K562 (cell line): ENCODE results near the gene LGR6.

Experiments
- ELF4 ChIP-seq: fragments of 450-650 bp; formaldehyde crosslinking; IDR thresholded peaks from 2 replicates; pipeline ENCODE4 v1.4.0; 2022; ENCODE audit warnings: missing genetic modification characterization
- FOXJ3 ChIP-seq: sonication (generic); formaldehyde crosslinking; IDR thresholded peaks from 2 replicates; pipeline ENCODE4 v1.4.0; 2020; ENCODE audit warnings: mild to moderate bottlenecking, missing genetic modification reagents
- NFRKB ChIP-seq: fragments of 450-650 bp; IDR thresholded peaks from 2 replicates; pipeline ENCODE4 v1.6.1; 2016; ENCODE audit warnings: low read depth
- SMC3 ChIP-seq: conservative IDR thresholded peaks from 2 replicates; pipeline ENCODE4 v1.6.1; 2011; ENCODE audit warnings: low read depth, low read length, improper control_type of control experiment; ENCODE audit not compliant: insufficient read depth
- SRSF9 ChIP-seq: fragments of 200-400 bp; formaldehyde crosslinking; IDR thresholded peaks from 2 replicates; pipeline ENCODE4 v1.6.1; 2017; ENCODE audit warnings: low read depth, low read length, borderline replicate concordance
- STAG1 ChIP-seq: sonication (generic); formaldehyde crosslinking; IDR thresholded peaks from 2 replicates; pipeline ENCODE4 v1.5.0; 2020; ENCODE audit warnings: missing genetic modification reagents, borderline replicate concordance
- YY1 ChIP-seq, 3 experiments: IDR thresholded peaks; 2 replicates each; pipeline ENCODE4 v1.6.1; 2011; ENCODE audit warnings: low read length in 2 of 3, mild to moderate bottlenecking in 2 of 3, moderate library complexity in 2 of 3, borderline replicate concordance in 1 of 3, control low read depth in 1 of 3, low read depth in 1 of 3; ENCODE audit not compliant: insufficient read depth in 3 of 3, insufficient replicate concordance in 2 of 3, control insufficient read depth in 1 of 3, insufficient read length in 1 of 3; ENCODE audit errors: extremely low read depth in 1 of 3
- TF ChIP-seq, protein P1 (sequence below): sonication (generic); formaldehyde crosslinking; IDR thresholded peaks from 2 replicates; pipeline ENCODE4 v1.8.0; 2022; ENCODE audit warnings: missing genetic modification reagents, mild to moderate bottlenecking, borderline replicate concordance
- TF ChIP-seq, protein P2 (sequence below), 3 experiments: IDR thresholded peaks in 2 of 3; conservative IDR thresholded peaks in 1 of 3; 2 replicates each; pipeline ENCODE4 v1.5.1; 2011 to 2012; ENCODE audit warnings: low read length in 3 of 3, mild to moderate bottlenecking in 3 of 3, control low read depth in 2 of 3, improper control_type of control experiment in 1 of 3, inconsistent platforms in 1 of 3, low read depth in 1 of 3, mixed read lengths in 1 of 3, moderate library complexity in 1 of 3; ENCODE audit not compliant: insufficient read depth in 2 of 3

- TF ChIP-seq ELF4, result no peak
- no peak for TF ChIP-seq SMC3
- no peak for TF ChIP-seq STAG1 (CRISPR knock-in tag)
- TF ChIP-seq YY1 (IDR thresholded peaks at IDR 0.05; ENCODE audit: borderline replicate concordance in 1 of 3, control insufficient read depth in 1 of 3, extremely low read depth in 1 of 3, insufficient read depth in 3 of 3, insufficient read length in 1 of 3, insufficient replicate concordance in 2 of 3, low read depth in 1 of 3, low read length in 2 of 3), result no peak
- no peak for TF ChIP-seq NFRKB
- TF ChIP-seq SRSF9, result no peak
- no peak for TF ChIP-seq FOXJ3 (CRISPR knock-in tag)
- TF ChIP-seq, protein P1, sequence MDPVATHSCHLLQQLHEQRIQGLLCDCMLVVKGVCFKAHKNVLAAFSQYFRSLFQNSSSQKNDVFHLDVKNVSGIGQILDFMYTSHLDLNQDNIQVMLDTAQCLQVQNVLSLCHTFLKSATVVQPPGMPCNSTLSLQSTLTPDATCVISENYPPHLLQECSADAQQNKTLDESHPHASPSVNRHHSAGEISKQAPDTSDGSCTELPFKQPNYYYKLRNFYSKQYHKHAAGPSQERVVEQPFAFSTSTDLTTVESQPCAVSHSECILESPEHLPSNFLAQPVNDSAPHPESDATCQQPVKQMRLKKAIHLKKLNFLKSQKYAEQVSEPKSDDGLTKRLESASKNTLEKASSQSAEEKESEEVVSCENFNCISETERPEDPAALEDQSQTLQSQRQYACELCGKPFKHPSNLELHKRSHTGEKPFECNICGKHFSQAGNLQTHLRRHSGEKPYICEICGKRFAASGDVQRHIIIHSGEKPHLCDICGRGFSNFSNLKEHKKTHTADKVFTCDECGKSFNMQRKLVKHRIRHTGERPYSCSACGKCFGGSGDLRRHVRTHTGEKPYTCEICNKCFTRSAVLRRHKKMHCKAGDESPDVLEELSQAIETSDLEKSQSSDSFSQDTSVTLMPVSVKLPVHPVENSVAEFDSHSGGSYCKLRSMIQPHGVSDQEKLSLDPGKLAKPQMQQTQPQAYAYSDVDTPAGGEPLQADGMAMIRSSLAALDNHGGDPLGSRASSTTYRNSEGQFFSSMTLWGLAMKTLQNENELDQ, result no peak
- TF ChIP-seq, protein P2, sequence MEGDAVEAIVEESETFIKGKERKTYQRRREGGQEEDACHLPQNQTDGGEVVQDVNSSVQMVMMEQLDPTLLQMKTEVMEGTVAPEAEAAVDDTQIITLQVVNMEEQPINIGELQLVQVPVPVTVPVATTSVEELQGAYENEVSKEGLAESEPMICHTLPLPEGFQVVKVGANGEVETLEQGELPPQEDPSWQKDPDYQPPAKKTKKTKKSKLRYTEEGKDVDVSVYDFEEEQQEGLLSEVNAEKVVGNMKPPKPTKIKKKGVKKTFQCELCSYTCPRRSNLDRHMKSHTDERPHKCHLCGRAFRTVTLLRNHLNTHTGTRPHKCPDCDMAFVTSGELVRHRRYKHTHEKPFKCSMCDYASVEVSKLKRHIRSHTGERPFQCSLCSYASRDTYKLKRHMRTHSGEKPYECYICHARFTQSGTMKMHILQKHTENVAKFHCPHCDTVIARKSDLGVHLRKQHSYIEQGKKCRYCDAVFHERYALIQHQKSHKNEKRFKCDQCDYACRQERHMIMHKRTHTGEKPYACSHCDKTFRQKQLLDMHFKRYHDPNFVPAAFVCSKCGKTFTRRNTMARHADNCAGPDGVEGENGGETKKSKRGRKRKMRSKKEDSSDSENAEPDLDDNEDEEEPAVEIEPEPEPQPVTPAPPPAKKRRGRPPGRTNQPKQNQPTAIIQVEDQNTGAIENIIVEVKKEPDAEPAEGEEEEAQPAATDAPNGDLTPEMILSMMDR (IDR thresholded peaks at IDR 0.05 in 2 of 3, conservative IDR thresholded peaks at IDR 0.05 in 1 of 3; ENCODE audit: insufficient read depth in 2 of 3, low read depth in 1 of 3, low read length in 3 of 3), result no peak
Measured at GRCh38 chr1:202282025-202282371, 88.4 kb downstream of the LGR6 start.
